ENCODE measurements around the gene NUDT13.

GRCh38 chr10:73167458-73167782, 57.2 kb downstream of the NUDT13 start:
- TF ChIP-seq TAF1 (IDR thresholded peaks at IDR 0.05; ENCODE audit: borderline replicate concordance, low read depth, low read length) (no peak), POLR2A (IDR thresholded peaks at IDR 0.05; ENCODE audit: low read depth, low read length) (no peak)
